OCI-LY3 (cell line): Measurements from ENCODE around the gene DPF3.

Source experiments
- H2AFZ ChIP-seq: fragments of 200-600, 300-600 bp; shearing (Covaris generic); 2 replicates; pipeline ENCODE4 v1.6.0; 2014; ENCODE audit warnings: antibody characterized with exemption, low read depth, low read length
- H3K27ac ChIP-seq: fragments of 200-600, 300-600 bp; sonication (generic); 2 replicates; pipeline ENCODE4 v1.5.1; 2014; ENCODE audit warnings: mild to moderate bottlenecking, low read length, moderate library complexity, mixed read lengths
- H3K27me3 ChIP-seq: fragments of 200-600, 300-600 bp; sonication (generic); 2 replicates; pipeline ENCODE4 v1.6.1; 2014; ENCODE audit warnings: low read depth, low read length, mixed read lengths
- H3K36me3 ChIP-seq: fragments of 200-600, 300-600 bp; sonication (generic); replicated peaks from 2 replicates; pipeline ENCODE3; 2014; ENCODE audit warnings: low read depth, low read length, mixed read lengths
- H3K4me1 ChIP-seq: fragments of 300-600, 200-600 bp; sonication (generic); 2 replicates; pipeline ENCODE4 v1.6.1; 2014; ENCODE audit warnings: low read length, mixed read lengths
- H3K4me2 ChIP-seq: fragments of 200-600, 300-600 bp; sonication (generic); 2 replicates; pipeline ENCODE4 v1.6.1; 2014; ENCODE audit warnings: low read length, mixed read lengths
- H3K4me3 ChIP-seq: fragments of 300-600, 200-600 bp; sonication (generic); 2 replicates; pipeline ENCODE4 v1.5.1; 2014; ENCODE audit warnings: antibody characterized with exemption, mild to moderate bottlenecking, low read length, moderate library complexity
- H3K79me2 ChIP-seq: fragments of 300-600, 200-600 bp; shearing (Covaris generic); 2 replicates; pipeline ENCODE4 v1.6.1; 2014; ENCODE audit warnings: mild to moderate bottlenecking, low read length, mixed read lengths
- H3K9ac ChIP-seq: fragments of 300-600, 200-600 bp; shearing (Covaris generic); 2 replicates; pipeline ENCODE4 v1.6.0; 2014; ENCODE audit warnings: mild to moderate bottlenecking, low read length, moderate library complexity
- H3K9me3 ChIP-seq: fragments of 200-600, 300-600 bp; shearing (Covaris generic); 2 replicates; pipeline ENCODE4 v1.6.1; 2014; ENCODE audit warnings: low read length, mixed read lengths; ENCODE audit not compliant: insufficient read depth
- H4K20me1 ChIP-seq: fragments of 200-600, 300-600 bp; sonication (generic); 2 replicates; pipeline ENCODE4 v1.6.1; 2016; ENCODE audit warnings: low read length, mixed read lengths; ENCODE audit not compliant: insufficient read depth
- CTCF ChIP-seq: fragments of 200-600, 300-600 bp; sonication (generic); IDR thresholded peaks from 2 replicates; pipeline ENCODE4 v1.5.1; 2014; ENCODE audit warnings: antibody characterized with exemption, low read length, low read depth
- EZH2phosphoT487 ChIP-seq: fragments of 200-600 bp; shearing (Covaris generic); IDR thresholded peaks from 2 replicates; pipeline ENCODE4 v1.6.1; 2018; ENCODE audit warnings: antibody characterized with exemption, mixed run types, low read depth

Gene DPF3

GRCh38 chr14:72828604-72829003, 65.3 kb downstream of the DPF3 start:
- Histone ChIP-seq H3K9me3 (no peaks in the 10 kb centered on the region), H3K4me3 (no peak overlapping the region), H3K4me1 (no peaks in the 10 kb centered on the region), H3K4me2 (no peak overlapping the region), H3K9ac (no peak overlapping the region), H3K27ac (no peak overlapping the region), H3K79me2 (peaks cover 4% of the 10 kb centered on the region; the same call in 1 of the 2 replicates), H4K20me1 (no peaks in the 10 kb centered on the region), H3K27me3 (no peaks in the 10 kb centered on the region), H3K36me3 (no peaks in the 10 kb centered on the region), H2AFZ (no peak overlapping the region)
- no peak for TF ChIP-seq EZH2phosphoT487
- no peak for TF ChIP-seq CTCF

DNA sequence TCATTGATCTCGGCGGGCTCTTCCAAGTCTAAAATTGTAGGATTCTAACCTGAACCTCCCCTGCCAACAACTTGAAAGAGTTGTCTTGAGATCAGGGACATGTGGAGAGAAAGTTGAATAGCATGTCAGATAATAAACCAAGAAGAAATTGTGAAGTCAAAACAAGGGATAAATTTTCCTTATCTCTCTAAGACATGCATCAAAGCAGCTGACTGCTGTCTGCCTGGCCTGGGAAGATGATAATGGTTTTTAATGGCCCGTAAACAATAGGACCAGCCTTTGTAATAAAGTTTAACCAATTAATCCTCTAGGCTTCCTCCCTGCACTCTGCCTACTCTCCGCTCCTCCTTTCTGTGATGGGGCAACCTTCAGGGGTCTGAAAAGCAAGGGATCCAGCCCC, 67.9 kb downstream of the DPF3 start:
- no peaks in the 10 kb centered on the region for H3K4me1 ChIP-seq
- peaks cover 18% of the 10 kb centered on the region; the same call in 1 of the 2 replicates for H3K79me2 ChIP-seq
- TF ChIP-seq CTCF (no peak), EZH2phosphoT487 (no peak)

DNA sequence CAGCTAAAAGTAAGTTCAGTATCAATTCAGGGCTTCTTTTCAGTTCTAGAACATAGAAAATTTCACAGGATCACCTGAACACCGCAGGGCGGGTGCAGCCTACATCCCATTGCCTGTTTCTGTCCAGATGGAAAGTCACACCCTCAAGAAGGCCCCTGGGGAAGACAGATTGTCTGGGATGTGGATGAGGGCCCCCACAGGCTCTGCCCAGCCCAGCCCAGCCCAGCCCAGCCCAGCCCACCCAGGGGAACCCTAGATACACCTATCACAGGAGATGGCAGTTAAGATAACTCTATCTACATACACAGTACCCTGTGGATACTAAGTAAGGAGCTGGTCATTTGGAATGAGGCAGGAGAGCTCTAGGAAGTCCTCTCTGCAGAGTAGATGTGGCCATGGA, 68.4 kb downstream of the DPF3 start:
- no peaks in the 10 kb centered on the region for H3K27me3 ChIP-seq
- H3K9me3 ChIP-seq, result no peaks in the 10 kb centered on the region
- no peak overlapping the region for H3K4me2 ChIP-seq
- H3K79me2 ChIP-seq, result peaks cover 19% of the 10 kb centered on the region; the same call in 1 of the 2 replicates
- TF ChIP-seq CTCF (no peak), EZH2phosphoT487 (no peak)
- no peak overlapping the region for H3K27ac ChIP-seq
- H4K20me1 ChIP-seq, result no peaks in the 10 kb centered on the region
- no peak overlapping the region for H3K4me3 ChIP-seq
- no peaks in the 10 kb centered on the region for H3K36me3 ChIP-seq
- H2AFZ ChIP-seq, result no peak overlapping the region
- no peak overlapping the region for H3K9ac ChIP-seq
- peaks cover 2% of the 10 kb centered on the region for H3K4me1 ChIP-seq

More for the DNA sequence above, 67.9 kb downstream of the DPF3 start:
- Histone ChIP-seq H3K4me3 (no peak overlapping the region), H3K27me3 (no peaks in the 10 kb centered on the region), H2AFZ (no peak overlapping the region), H3K4me2 (no peak overlapping the region), H3K36me3 (no peaks in the 10 kb centered on the region), H3K9me3 (no peaks in the 10 kb centered on the region), H3K27ac (no peak overlapping the region), H3K9ac (no peak overlapping the region), H4K20me1 (no peaks in the 10 kb centered on the region)

GRCh38 chr14:72824051-72824450, 69.8 kb downstream of the DPF3 start:
- H2AFZ ChIP-seq, result no peak overlapping the region
- H3K79me2 ChIP-seq, result peaks cover 27% of the 10 kb centered on the region; the same call in 1 of the 2 replicates
- no peaks in the 10 kb centered on the region for H3K27me3 ChIP-seq
- H3K4me1 ChIP-seq, result peaks cover 12% of the 10 kb centered on the region
- H3K4me3 ChIP-seq, result no peak overlapping the region
- H3K9me3 ChIP-seq, result peaks cover 5% of the 10 kb centered on the region; the same call in 1 of the 2 replicates
- H3K36me3 ChIP-seq, result peaks cover 8% of the 10 kb centered on the region
- H3K4me2 ChIP-seq, result no peak overlapping the region
- H4K20me1 ChIP-seq, result no peaks in the 10 kb centered on the region
- no peak overlapping the region for H3K9ac ChIP-seq
- H3K27ac ChIP-seq, result no peak overlapping the region
- TF ChIP-seq EZH2phosphoT487 (no peak), CTCF (no peak)
